ENCODE data around the gene JUN. TPM values are rescaled to one million over a fixed set of nuclear protein-coding genes. Genes with fewer than 3 reads are reported as not detected.

The JUN gene
- total RNA-seq, 1 experiment from 2014 or later = 73.6 TPM

DNA sequence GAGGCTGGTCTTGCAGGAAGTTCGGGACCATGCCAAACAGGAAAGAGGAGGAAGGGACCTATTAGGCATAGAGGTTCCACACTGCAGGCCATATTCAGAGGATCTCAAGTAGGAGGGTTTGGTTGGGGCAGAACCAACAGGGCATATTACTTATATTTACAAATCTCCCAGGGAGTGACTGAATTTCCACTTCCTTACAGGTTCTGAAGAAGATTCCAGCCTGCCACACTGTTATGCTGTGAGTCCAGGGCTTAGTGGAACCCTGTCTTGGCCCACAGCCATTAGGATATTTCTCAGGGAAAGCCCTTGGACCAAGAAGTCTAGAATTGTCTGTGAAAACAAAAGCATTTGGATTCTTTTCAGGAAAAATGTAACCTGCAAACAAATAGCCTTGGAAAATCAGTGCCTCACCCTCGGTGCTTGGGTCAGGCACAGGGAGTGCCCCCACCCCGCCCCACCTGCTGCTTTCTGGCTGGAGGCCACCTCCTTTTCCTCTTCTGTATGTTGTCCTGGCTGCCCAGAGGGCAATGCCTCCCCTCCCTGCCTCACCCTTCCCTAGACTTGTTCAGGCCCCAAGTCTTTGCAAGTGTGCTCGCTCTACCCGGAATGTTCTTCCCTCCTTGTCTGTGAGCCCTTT lies 41.0 kb upstream of the JUN start:
- BruUV-seq (replicated peaks) = no TSS peak
- Histone ChIP-seq H3K4me1 (ENCODE audit: insufficient read depth, low read length) (peaks cover 29% of the 10 kb centered on the region), H2AFZ (ENCODE audit: low read length) (no peak overlapping the region), H3K4me3 (ENCODE audit: low read length) (no peak overlapping the region), H3K4me2 (ENCODE audit: low read length) (peak overlapping the region; percentile 47), H3K27me3 (ENCODE audit: low read length) (no peaks in the 10 kb centered on the region), H3F3A (ENCODE audit: low read length, unreplicated experiment) (no peaks in the 10 kb centered on the region), H3K36me3 (ENCODE audit: low read depth, low read length) (no peaks in the 10 kb centered on the region), H3K27ac (ENCODE audit: low read length) (no peak overlapping the region), H3K79me2 (ENCODE audit: low read length) (no peaks in the 10 kb centered on the region), H4K20me1 (ENCODE audit: low read length) (no peaks in the 10 kb centered on the region), H3K9ac (ENCODE audit: low read length) (no peak overlapping the region), H3K9me2 (replicated peaks; ENCODE audit: low read length) (no peaks in the 10 kb centered on the region), H3K9me3 (ENCODE audit: low read length) (no peaks in the 10 kb centered on the region)
- ChIA-PET CTCF (no interaction called here), POLR2A (ENCODE audit: unreplicated experiment) (no interaction called here)
- peak; percentile 77 for ATAC-seq
- TF ChIP-seq EZH2phosphoT487 (IDR thresholded peaks at IDR 0.05; ENCODE audit: borderline replicate concordance, low read length) (no peak), EZH2 (IDR thresholded peaks at IDR 0.05; ENCODE audit: low read length, unreplicated experiment) (no peak)
- TF ChIP-seq, protein P1, sequence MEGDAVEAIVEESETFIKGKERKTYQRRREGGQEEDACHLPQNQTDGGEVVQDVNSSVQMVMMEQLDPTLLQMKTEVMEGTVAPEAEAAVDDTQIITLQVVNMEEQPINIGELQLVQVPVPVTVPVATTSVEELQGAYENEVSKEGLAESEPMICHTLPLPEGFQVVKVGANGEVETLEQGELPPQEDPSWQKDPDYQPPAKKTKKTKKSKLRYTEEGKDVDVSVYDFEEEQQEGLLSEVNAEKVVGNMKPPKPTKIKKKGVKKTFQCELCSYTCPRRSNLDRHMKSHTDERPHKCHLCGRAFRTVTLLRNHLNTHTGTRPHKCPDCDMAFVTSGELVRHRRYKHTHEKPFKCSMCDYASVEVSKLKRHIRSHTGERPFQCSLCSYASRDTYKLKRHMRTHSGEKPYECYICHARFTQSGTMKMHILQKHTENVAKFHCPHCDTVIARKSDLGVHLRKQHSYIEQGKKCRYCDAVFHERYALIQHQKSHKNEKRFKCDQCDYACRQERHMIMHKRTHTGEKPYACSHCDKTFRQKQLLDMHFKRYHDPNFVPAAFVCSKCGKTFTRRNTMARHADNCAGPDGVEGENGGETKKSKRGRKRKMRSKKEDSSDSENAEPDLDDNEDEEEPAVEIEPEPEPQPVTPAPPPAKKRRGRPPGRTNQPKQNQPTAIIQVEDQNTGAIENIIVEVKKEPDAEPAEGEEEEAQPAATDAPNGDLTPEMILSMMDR (conservative IDR thresholded peaks at IDR 0.05; ENCODE audit: low read depth, low read length) = no peak
- intact Hi-C loops (cut with micrococcal nuclease) = no loop called here
- peak; percentile 62 for DNase-seq

DNA sequence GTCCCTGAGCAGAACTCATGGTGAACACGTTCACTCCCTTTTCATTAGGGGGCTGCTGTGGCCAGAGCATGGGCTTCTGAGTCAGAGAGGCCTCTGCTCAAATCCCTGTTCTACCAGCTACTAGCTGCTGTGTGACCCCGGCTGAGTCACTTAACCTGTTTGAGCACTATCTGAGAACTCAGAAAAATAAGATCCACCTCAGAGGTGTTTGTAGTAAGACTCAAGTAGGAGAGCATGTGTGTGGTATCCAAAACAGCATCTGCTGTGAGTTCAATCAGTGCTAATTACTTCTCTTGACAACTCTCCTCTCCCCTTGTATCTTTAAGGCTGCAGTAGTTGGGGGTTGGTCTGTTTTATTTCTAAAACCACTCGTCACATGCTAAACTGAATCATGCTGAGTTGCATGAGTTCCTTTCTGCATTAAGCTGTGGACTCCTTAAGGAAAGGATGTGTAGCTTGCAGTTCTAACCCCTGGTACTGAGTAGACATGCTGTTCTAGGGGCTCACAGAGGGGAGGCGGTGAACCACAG lies 39.7 kb upstream of the JUN start:
- peak overlapping the region; percentile 66 for H3K4me2 ChIP-seq (ENCODE audit: low read length)
- CTCF ChIA-PET = no interaction called here
- peak; percentile 89 for DNase-seq

More for the DNA sequence above, 39.7 kb upstream of the JUN start:
- Histone ChIP-seq H3K9me3 (ENCODE audit: low read length) (no peaks in the 10 kb centered on the region), H4K20me1 (ENCODE audit: low read length) (no peaks in the 10 kb centered on the region), H3K79me2 (ENCODE audit: low read length) (no peaks in the 10 kb centered on the region), H3K9me2 (replicated peaks; ENCODE audit: low read length) (no peaks in the 10 kb centered on the region), H3K36me3 (ENCODE audit: low read depth, low read length) (no peaks in the 10 kb centered on the region), H3K27ac (ENCODE audit: low read length) (peak overlapping the region; percentile 48), H3K9ac (ENCODE audit: low read length) (no peak overlapping the region), H2AFZ (ENCODE audit: low read length) (peak overlapping the region; percentile 34; the same call in 1 of the 2 replicates), H3K4me3 (ENCODE audit: low read length) (no peak overlapping the region), H3K4me1 (ENCODE audit: insufficient read depth, low read length) (peaks cover 33% of the 10 kb centered on the region), H3F3A (ENCODE audit: low read length, unreplicated experiment) (no peaks in the 10 kb centered on the region), H3K27me3 (ENCODE audit: low read length) (no peaks in the 10 kb centered on the region)
- no TSS peak for BruUV-seq (replicated peaks)
- intact Hi-C loops (cut with micrococcal nuclease) = no loop called here
- POLR2A ChIA-PET (ENCODE audit: unreplicated experiment) = interaction anchor here (0.6 kb wide), 2 partner anchors 40 to 773 kb away, joined by 3 read pairs; partner anchors contain the start of gene JUN
- TF ChIP-seq EZH2phosphoT487 (IDR thresholded peaks at IDR 0.05; ENCODE audit: borderline replicate concordance, low read length) = no peak
- TF ChIP-seq EZH2 (IDR thresholded peaks at IDR 0.05; ENCODE audit: low read length, unreplicated experiment) = no peak
- TF ChIP-seq, protein P1 (conservative IDR thresholded peaks at IDR 0.05; ENCODE audit: low read depth, low read length) = no peak
- peak; percentile 82 for ATAC-seq

Measured in PC-3 (cell line).